ENCODE data around the gene HOXA3.

Gene HOXA3

DNA sequence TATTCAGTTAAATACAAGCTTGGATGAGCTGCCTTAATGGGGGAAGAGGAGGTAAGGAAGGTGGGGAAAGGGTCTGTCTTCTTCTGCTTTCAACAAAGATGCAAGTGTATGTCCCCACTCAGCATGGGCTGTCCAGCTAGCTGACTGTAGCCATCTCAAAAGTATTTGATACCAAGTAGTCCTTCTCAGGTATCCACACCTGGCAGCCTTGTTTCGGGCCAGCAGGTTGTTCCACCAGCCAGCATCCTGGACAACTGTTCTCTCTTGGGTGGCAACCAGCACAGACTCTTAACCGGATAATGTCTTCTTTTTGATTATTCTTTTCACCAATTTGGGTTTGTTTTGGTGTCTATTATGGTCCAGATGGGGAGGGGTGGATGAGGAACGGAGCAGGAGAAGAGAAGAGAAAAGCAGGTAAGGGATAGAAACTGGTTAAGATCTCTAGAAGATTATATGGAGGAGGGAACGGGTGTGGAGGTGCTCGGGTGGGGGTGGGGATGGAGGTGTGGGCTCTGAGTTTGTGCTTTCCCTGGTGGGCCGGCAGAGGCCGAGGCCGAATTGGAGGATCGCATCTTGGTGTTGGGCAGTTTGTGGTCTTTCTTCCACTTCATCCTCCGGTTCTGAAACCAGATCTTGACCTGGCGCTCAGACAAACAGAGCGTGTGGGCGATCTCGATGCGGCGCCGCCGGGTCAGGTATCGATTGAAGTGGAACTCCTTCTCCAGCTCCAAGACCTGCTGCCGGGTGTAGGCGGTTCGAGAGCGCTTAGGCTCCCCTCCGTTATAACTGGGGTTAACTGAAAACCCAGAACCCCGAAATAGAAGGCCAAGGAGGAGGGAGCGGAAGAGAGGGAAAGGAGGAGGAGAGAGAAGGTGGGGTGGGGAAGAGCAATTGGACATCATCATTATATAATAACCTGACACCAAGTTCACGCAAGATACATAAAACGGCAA lies 23.3 kb downstream of the HOXA3 start:
- no peak for DNase-seq (ENCODE audit: low spot score)

DNA sequence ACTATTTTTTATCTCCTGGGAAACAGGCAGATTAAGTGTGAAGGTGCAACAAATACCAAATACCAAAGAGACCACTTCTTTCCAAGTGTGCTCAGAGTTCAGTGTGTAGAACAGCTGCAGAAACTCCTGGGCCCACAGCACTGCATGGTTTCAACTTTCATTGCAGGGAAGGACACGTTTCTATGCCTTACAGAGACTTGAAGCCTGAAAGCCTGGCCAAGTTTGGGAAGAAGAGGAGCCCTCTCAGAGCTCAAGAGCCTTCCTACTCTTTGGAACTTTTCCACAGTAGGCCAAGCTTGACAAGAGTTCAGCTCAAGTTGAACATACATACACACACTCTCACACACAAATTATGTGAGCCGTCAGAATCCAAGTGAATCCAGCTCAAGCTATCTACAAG lies 24.3 kb downstream of the HOXA3 start:
- no peak for DNase-seq (ENCODE audit: low spot score)

DNA sequence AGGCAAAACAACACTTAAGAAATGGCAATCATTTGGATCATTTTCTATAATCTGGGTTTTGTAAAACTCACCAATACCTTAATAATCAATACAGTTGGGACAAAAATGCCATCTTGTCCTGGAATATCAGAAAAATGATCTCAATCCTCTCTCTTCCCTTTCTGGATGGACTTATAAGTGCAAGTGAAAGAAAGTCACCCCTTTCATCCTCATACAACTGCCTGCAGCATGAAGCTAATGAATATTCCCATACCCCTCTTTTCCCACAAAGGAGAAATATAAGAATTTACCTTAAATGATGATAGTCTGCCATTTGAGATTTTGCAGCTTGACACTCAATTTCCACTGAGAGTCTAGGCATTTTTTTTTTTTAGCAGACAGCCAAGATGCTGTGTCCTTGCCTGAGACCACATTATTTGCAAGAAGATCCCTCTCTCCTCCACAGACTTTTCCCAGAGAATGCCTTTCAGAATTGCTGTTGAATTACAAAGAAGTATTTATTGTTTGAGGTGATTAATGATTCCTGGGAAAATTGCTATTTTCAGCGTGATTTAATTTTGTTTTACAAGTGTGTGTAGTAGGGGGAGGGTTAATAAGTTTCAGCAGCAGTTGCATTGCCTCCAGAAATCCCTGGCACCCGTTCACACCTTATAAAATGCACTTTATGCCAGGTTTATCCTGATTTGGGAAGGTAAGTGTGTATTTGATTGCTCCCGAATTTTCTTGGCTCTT lies 25.6 kb downstream of the HOXA3 start:
- no peak for DNase-seq (ENCODE audit: low spot score)

DNA sequence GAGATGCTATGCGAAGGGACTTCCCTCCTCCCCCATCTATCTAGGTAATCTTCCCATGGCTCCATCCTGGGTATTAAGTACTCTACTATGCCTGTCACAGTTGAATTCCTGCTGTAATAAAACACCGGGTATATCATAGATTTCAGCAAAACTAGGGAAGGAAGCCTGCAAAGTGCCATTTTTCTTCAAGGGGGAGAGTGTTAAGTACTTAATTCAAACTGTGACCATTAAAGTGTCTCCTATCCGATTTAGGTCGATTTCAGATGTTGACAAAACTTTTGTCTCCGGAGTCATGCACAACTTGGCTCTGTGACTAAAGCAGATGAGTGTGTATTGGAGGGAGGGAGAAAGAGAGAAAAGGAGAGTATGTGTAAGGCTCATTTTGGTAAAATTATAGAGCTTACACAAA lies 26.4 kb downstream of the HOXA3 start:
- DNase-seq (ENCODE audit: low spot score), result no peak

DNA sequence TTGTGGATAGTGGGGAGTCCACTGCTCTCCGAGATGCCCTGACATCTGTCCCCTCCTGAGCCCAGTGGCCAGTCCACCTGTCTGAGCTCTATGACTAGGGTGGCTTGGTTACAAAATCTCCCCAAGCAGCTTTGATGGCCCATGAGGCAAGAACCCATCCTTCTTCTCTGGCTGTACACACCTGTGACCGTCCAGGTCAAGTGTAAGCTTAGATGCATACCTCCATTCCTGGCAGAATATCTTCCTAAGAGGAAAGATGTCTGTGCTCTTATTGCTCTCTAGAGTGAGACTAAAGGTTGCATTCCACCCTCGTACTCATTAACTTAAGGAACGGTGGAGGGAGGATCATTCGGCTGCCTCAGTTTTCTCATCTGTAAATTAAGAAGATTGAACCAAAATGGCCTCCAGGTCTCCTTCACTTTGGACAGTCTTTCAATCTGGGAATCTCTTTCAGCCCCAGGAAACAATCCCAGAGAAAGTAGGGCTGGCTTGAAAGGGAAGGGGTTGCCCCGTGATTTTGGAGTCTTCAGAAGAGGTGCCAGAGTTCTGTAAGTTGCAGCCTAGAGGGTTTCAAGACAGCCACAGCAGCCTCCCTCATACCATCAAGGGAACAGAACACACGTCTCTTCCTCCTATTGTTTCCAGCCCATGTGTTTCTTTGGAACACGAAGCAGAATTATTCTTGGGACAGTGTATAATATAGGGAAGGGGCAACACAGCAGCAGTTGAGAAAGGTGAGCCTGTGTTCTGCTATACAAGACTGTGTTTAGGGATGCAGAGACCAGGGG lies 27.3 kb downstream of the HOXA3 start:
- DNase-seq (ENCODE audit: low spot score), result no peak

DNA sequence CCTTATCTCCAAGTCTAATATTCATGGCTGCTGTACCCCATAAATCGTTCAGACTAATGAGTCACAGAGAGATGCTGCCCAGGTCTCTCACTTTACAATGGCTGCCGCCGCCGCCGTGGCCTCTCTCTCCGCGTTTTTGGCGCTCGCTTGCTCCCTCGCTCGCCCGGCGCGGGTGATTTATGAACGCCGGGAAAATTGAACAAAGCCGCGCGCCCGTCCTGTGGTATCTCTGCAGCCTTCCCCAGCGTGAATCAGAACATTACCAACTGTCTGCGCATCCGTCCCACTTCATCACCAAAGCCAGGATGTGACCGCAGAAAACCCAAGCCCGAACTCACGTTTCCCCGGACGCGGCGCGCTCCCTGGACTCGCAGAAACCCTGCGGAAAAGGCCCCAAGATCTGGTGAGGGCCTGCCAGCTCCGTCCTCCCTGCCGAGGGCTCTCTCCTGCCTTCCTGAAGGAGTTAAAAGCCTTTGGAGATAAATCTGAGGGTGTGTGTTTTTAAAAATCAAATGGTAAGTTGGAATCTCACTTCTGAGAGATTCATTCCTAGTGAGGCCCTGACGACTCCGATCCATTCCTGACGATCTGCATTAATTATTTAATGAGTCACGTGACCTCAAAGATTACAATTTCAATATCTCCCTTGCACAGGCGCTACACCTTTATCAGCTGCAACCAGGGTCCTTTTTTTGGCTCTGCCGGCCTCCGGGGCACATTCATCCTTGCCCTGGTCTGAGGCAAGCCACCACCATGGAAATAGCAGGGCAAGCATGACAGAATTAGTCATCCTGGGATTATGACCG lies 28.1 kb downstream of the HOXA3 start:
- peak; percentile 81 for DNase-seq (ENCODE audit: low spot score)

DNA sequence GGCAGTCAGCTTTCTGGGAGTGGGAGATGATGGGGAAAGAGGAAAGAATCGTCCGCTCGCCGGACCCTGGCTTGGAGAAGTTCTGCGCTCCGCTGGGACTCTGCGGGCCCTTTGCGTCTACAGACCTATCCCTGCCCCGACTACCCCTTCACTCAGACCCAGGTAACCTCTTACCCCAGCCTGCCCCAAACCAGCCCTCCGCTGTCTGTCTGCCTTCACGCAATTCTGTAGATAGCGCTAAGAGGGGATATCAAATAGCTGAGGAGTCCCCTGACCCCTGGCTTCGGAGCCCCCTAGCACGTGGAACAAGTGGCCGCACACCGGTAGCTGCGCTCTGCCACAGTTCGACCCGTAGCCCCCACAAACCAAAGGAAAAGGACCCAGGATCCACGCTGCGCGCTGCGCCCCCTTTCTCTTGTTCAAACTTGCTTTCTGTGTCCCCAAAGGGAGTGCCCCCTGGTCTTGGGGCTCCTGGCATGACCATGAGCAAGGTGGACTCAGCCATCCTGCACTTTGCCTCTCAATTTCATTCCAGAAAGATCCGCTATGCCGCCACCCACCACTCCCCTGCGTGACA lies 28.8 kb downstream of the HOXA3 start:
- no peak for DNase-seq (ENCODE audit: low spot score)

DNA sequence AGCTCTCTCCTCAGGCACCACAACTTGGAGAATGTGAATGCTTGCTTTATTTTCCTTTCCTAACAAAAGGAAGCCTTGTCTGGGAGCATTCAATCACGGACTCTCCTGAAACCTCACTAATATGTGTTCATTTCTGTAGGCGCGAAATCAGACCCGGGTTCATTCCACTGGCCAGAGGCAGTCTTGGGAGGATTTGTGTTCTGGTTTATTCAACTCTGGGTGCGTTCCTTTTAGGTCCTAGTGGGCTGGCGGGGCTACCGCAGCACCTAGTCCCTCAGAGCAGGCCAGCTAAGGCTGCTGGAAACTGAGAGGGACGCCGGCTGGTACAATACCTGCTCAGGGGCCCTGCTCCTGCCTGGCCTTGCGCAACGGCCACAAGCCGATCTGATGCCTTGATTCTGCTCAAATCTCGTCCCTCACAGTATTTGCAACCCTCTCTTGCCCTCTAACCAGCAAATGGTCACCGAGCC lies 29.3 kb downstream of the HOXA3 start:
- DNase-seq (ENCODE audit: low spot score), result no peak

DNA sequence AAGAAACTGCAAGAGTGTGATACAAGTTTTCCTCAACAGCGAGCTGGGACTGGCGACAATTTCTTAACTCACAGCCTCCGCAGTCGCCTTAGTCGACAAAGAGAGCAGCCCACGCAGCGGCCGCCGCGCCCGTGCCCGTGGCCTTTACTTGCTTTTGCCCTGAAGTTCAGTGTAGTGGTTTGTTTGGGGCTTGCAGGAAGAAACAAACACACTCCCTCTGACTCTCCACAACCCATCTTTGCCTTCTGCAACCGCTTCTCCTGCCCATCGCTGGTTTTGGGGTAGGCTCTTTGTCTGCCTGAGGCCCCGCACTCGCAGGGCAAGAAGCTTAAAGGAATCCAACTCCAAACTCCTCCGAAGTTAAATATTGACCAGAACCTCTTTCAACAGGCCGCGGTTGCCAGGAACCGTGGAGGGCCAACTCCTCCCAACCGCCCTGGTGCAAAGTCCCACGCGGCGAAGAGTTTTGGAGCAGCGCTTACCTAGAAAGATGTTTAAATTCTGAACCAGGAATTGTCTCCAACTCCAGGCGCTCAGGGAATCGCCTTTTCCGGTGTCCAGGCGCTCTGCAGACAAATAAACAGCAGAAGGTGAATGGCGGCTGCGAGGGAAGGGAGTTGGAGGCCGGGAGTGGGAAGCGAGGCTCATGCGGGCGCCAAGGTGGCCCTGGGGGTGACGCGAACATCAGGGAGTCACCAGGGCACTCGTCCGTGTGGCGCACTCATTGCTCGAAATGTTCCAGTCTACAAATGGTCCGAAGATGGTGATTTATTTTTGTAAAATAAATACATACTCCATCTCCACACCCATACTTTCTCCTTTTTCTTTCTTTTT lies 30.1 kb downstream of the HOXA3 start:
- no peak for DNase-seq (ENCODE audit: low spot score)

DNA sequence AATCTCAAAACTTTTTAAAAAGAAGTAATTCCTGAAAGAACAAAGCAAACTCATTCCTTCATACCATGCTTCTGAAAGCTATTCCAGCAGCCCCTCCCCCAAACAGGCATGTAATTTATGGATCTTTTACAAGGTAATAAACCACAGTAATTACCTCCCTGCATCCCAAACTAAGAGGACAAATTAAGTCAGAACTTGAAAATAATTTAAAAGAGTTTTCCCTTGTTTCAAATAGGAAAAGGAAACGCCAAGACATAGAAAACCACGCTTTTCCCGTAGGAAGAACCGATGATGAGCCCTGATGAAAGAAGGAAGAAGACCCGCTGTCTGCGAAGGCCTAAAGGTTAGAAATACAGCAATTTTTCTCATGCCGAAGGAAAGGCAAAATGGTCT lies 30.7 kb downstream of the HOXA3 start:
- DNase-seq (ENCODE audit: low spot score), result no peak

DNA sequence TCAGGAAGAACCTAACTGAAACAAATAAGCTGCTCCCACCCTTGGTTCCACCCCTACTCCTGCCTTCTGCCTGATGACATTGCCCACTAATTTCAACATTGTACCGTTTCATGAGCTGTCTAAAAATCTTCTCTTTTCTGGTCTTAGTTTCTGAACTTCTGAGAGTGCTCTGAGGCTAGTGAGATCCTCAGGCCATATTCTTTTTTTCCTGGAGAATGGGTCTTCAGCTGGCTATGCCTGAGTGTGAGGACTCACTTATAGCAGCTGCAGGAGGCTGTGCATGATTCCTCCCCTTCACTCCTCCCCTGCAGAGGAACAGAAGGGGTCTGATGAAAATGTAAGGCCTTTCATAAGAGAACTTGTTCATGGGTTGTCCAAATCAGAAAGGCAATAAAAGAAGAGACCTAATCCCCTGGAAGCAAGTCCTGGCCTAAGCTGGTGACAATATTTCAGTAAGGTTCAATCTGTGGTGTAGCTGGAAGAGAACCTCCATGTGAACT lies 32.9 kb downstream of the HOXA3 start:
- no peak for DNase-seq (ENCODE audit: low spot score)

DNA sequence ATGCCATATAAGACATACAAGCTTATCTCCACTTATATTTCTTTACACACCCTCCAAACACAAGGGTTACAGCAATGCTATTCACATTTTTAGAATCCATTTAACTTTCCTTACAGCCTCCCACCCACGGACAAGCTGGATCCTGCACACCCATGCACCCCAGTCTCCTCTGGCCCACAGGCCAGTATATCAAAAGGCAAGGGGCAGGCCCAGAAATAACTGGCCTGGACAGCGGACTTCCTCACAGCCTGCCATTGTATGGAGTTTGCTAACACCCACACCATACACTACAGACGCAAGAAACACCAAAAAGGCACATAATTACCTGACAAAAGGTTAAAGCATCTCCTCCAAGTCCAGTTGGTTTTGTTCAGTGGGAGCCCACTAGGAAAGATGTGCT lies 33.8 kb downstream of the HOXA3 start:
- DNase-seq (ENCODE audit: low spot score), result no peak

DNA sequence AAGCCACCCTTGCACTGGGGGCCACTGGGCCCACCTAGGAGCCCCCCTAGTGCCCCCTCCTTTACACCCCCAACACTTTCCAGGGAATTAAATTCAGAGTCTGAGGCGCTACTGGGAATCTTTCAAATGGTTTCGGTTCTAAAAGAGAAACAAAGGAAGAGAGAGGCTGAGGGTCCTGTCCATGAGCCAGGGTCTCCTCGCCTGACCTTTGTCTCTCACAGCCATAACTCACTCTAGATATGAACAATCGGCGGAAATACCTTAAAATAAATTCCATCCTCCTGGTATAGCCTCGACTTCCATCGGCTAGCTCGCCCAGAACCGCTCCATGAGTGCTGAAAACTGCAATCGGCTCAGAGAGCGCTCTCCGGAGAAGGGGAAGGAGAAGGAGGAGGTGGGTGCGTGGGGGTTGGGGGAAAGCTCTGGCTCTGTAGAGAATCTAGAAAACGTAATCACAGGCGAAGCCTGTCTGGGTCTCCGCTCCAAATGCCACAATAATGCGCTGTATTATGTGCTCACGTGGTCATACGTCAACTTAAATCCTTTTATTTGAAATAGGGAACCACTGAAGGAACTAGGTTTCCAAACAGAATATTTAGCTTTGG lies 34.4 kb downstream of the HOXA3 start:
- no peak for DNase-seq (ENCODE audit: low spot score)

DNA sequence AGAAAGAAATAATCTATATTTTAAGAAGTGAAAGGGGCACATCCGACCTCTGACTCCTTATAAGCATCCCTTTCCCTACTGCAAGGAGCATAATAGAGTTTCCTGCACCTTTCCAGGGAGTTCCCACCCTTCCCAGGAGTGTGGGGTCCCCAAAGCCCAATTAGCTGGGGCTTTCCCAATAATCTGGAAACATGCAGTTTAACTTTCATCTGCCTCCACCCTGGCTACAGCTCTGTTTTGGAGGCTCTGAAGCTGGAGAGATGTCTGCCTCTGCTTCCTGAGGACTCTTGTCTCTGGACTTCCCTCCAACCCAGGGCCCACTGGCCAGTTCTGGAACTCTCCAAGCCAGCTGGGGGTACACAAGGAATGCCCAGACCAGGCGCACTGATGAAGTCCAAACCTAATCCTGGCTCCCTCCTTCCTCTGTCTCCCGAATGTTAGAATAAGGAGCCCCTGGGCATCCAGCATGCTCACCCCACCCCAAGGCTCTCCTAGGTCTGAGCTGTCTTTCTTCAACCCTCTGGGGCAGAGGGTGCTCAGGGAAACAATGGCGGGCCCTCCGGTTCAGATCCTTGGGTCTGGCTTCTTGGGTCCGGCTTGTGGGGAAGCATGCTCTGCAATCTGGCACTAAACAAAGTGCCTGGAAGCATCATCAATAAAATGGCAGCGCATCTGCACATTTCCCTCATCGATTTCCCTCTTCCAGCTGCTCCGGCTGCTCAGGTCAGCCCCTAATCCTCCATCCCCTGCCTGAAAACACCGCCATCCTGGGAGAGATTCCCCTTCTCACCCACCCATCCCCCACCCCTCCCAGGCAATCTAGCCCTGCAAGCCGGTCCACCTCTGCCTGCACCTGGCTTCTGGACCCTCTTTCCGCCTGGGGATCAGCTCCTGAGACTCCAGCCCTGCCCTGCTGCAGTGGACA lies 35.2 kb downstream of the HOXA3 start:
- DNase-seq (ENCODE audit: low spot score), result no peak

DNA sequence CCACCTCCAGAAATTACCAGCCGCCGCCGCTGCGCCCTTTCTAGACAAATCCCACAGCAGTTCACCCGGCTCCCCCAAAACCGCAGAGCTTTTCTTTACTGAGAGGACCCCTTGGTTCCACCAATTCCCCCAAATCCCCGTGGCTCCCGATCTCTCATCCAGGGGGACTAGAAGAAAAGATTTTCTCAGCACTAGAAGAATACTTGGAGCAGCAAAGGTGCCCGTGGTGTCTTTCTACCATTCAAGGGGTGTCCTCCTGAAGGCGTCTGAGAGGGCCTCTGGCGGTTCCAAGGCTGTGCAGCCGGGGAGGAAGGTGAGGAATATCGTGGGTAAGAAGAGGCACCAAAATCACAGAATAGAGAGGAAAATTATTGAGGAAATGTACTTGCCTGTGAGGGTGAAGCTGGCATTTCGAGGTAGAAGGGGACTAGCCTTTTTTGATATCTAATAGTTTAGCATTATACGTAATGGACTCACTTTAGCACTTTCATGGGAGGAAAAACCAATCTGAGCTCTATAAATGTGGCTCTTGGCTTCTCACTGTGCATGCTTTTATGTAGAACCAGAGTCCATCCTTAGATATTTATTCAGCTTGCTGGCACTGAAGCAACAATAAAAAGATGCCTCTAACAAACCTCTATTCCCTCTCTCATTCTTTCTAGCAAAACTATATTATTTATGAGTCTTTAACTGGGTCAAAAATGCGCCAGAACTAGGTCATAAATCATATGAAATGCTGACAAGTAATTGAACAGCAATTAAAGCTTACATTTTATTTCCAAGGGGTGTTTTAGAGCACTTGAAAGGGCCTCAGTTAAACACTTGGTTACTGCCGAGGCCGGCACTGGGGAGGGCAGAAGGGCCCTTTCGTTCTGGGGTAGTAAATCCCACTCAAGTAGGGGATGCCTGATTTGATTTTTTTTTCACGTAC lies 36.1 kb downstream of the HOXA3 start:
- no peak for DNase-seq (ENCODE audit: low spot score)

DNA sequence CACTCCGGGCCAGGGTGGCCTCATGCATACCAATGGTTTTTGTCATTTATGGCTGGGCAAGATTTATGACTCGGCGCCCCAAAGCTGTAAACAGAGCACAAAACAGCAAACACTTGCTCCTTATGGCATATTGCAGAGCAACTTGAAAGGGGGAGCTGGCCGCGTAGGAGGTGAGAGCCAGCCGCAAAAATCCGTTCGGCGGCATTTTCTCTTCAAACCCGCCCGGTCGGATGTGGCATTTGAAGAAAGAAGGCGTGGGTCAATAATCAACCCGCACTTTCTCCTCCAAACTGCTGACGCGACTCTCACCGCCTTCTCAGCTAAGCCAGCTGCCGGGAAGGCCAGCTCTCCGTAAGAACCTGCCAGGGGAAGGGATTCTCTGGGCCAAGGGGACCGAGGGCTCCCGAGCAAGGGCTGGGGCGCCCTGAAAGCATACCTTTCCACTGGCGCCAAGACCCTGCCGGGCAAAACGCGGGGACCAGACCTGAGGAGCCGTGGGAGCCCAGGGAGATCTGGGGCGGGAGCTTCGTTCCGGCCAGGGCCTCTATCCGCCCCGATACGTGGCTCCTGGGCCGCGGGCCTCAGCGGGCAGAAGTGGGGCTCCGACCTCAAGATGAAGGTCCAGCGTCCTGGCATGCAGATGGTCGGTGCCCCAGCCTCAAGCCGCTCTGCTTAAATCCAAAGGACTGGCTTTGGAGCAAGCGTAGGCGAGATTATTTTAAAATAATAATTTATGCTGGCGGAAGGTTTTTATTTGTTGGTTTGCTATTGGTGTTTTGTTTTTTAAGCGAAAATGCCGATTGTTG lies 37.0 kb downstream of the HOXA3 start:
- DNase-seq (ENCODE audit: low spot score), result peak; percentile 82

DNA sequence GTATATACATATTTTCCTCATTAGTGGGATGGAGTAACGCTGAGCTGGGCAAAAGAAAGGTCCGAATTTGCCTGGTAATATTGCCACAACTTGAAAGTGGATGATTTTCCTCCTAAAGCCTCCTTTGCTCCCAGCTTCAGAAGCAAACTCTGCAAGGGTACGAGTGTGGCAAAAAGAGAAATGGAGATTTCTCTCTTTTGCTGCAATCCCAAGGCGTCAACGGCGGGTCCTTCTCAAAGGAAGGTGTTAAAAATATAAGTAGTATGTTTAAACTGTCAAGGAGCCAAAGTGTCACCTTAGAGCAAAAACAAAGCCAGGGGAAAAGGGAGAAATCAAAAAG lies 37.5 kb downstream of the HOXA3 start:
- no peak for DNase-seq (ENCODE audit: low spot score)
